SJSA1 (cell line): Measurements from ENCODE around the gene MPPED1. TPM values are rescaled to one million over a fixed set of nuclear protein-coding genes. Genes with fewer than 3 reads are reported as not detected.

Source experiments
- DNase-seq, 2 experiments: peaks; one replicate each; pipeline ENCODE4 v3.0.0-alpha.2; 2015 to 2020; ENCODE audit warnings: low spot score in 2 of 2, low read depth in 1 of 2
- H3K27ac ChIP-seq: fragments of 250-450 bp; sonication (Bioruptor Pico); 2 replicates; pipeline ENCODE4 v1.5.1; 2020; ENCODE audit warnings: mild to moderate bottlenecking, moderate library complexity
- H3K27me3 ChIP-seq: fragments of 250-450 bp; sonication (Bioruptor Pico); replicated peaks from 2 replicates; pipeline ENCODE4 v1.5.1; 2020; ENCODE audit warnings: mild to moderate bottlenecking, moderate library complexity
- H3K36me3 ChIP-seq: fragments of 250-450 bp; sonication (Bioruptor Pico); 2 replicates; pipeline ENCODE4 v1.5.1; 2020; ENCODE audit warnings: mild to moderate bottlenecking
- H3K4me1 ChIP-seq: fragments of 250-450 bp; sonication (Bioruptor Pico); replicated peaks from 2 replicates; pipeline ENCODE4 v1.6.1; 2021; ENCODE audit warnings: mild to moderate bottlenecking
- H3K4me3 ChIP-seq: fragments of 250-450 bp; sonication (Bioruptor Pico); 2 replicates; pipeline ENCODE4 v1.5.1; 2020; ENCODE audit warnings: mild to moderate bottlenecking
- H3K9me3 ChIP-seq: fragments of 250-450 bp; sonication (Bioruptor Pico); replicated peaks from 2 replicates; pipeline ENCODE4 v1.5.1; 2020; ENCODE audit warnings: mild to moderate bottlenecking
- total RNA-seq: library from RNA; depleted of rRNA; stranded (reverse); fragments of >200 nt; shearing (Covaris generic); gene quantifications from 2 replicates; pipeline ENCODE4 v1.2.3, GENCODE V29; 2014

Gene MPPED1
- total RNA-seq, 1 experiment from 2014 or later: not detected

- Histone ChIP-seq H3K4me1 (no peaks in the 10 kb centered on the region), H3K36me3 (no peaks in the 10 kb centered on the region), H3K27ac (no peak overlapping the region), H3K4me3 (no peak overlapping the region), H3K27me3 (no peaks in the 10 kb centered on the region), H3K9me3 (no peaks in the 10 kb centered on the region)
- no peak for DNase-seq
Observed at GRCh38 chr22:43479301-43479950, 67.6 kb downstream of the MPPED1 start.

- DNase-seq: no peak
- Histone ChIP-seq H3K36me3 (no peaks in the 10 kb centered on the region), H3K27me3 (peaks cover 1% of the 10 kb centered on the region; the same call in 1 of the 2 replicates), H3K4me3 (no peak overlapping the region), H3K9me3 (no peaks in the 10 kb centered on the region), H3K27ac (no peak overlapping the region), H3K4me1 (no peaks in the 10 kb centered on the region)
Observed at GRCh38 chr22:43479962-43480361, 68.1 kb downstream of the MPPED1 start.

GRCh38 chr22:43481568-43482317 is 69.9 kb downstream of the MPPED1 start:
- H3K36me3 ChIP-seq: no peaks in the 10 kb centered on the region
- DNase-seq: no peak
- H3K4me3 ChIP-seq: no peak overlapping the region
- no peak overlapping the region for H3K27ac ChIP-seq
- peaks cover 5% of the 10 kb centered on the region; the same call in 1 of the 2 replicates for H3K27me3 ChIP-seq
- H3K4me1 ChIP-seq: no peaks in the 10 kb centered on the region
- H3K9me3 ChIP-seq: no peaks in the 10 kb centered on the region

GRCh38 chr22:43482318-43482625 is 70.5 kb downstream of the MPPED1 start:
- H3K36me3 ChIP-seq: no peaks in the 10 kb centered on the region
- H3K4me3 ChIP-seq: no peak overlapping the region
- peaks cover 5% of the 10 kb centered on the region; the same call in 1 of the 2 replicates for H3K27me3 ChIP-seq
- no peaks in the 10 kb centered on the region for H3K4me1 ChIP-seq
- no peaks in the 10 kb centered on the region for H3K9me3 ChIP-seq
- H3K27ac ChIP-seq: no peak overlapping the region
- DNase-seq: no peak

- H3K9me3 ChIP-seq: no peaks in the 10 kb centered on the region
- no peak overlapping the region for H3K27ac ChIP-seq
- no peak for DNase-seq
- no peaks in the 10 kb centered on the region for H3K36me3 ChIP-seq
- no peak overlapping the region for H3K4me3 ChIP-seq
- H3K27me3 ChIP-seq: peaks cover 5% of the 10 kb centered on the region; the same call in 1 of the 2 replicates
- H3K4me1 ChIP-seq: no peaks in the 10 kb centered on the region
Observed at GRCh38 chr22:43483266-43483665, 71.5 kb downstream of the MPPED1 start.

- Histone ChIP-seq H3K36me3 (no peaks in the 10 kb centered on the region), H3K27ac (no peak overlapping the region), H3K4me3 (no peak overlapping the region), H3K4me1 (no peaks in the 10 kb centered on the region), H3K27me3 (peaks cover 5% of the 10 kb centered on the region; the same call in 1 of the 2 replicates), H3K9me3 (no peaks in the 10 kb centered on the region)
- no peak for DNase-seq
Observed at GRCh38 chr22:43483669-43484068, 71.9 kb downstream of the MPPED1 start.

GRCh38 chr22:43484227-43484626 is 72.4 kb downstream of the MPPED1 start:
- Histone ChIP-seq H3K27me3 (peaks cover 5% of the 10 kb centered on the region; the same call in 1 of the 2 replicates), H3K4me1 (no peaks in the 10 kb centered on the region), H3K4me3 (no peak overlapping the region), H3K36me3 (no peaks in the 10 kb centered on the region), H3K9me3 (no peaks in the 10 kb centered on the region), H3K27ac (no peak overlapping the region)
- no peak for DNase-seq

- DNase-seq: no peak
- Histone ChIP-seq H3K36me3 (no peaks in the 10 kb centered on the region), H3K4me3 (no peak overlapping the region), H3K4me1 (no peaks in the 10 kb centered on the region), H3K27me3 (peaks cover 5% of the 10 kb centered on the region; the same call in 1 of the 2 replicates), H3K27ac (no peak overlapping the region), H3K9me3 (no peaks in the 10 kb centered on the region)
Observed at GRCh38 chr22:43485502-43486089, 73.8 kb downstream of the MPPED1 start.

GRCh38 chr22:43487311-43488030 is 75.7 kb downstream of the MPPED1 start:
- no peak overlapping the region for H3K4me3 ChIP-seq
- DNase-seq: no peak
- no peaks in the 10 kb centered on the region for H3K9me3 ChIP-seq
- no peak overlapping the region for H3K27ac ChIP-seq
- no peaks in the 10 kb centered on the region for H3K36me3 ChIP-seq
- peaks cover 5% of the 10 kb centered on the region; the same call in 1 of the 2 replicates for H3K27me3 ChIP-seq
- H3K4me1 ChIP-seq: no peaks in the 10 kb centered on the region

GRCh38 chr22:43488031-43488866 is 76.4 kb downstream of the MPPED1 start:
- H3K9me3 ChIP-seq: no peaks in the 10 kb centered on the region
- peaks cover 5% of the 10 kb centered on the region; the same call in 1 of the 2 replicates for H3K27me3 ChIP-seq
- no peak for DNase-seq

GRCh38 chr22:43488937-43489336 is 77.1 kb downstream of the MPPED1 start:
- peaks cover 5% of the 10 kb centered on the region; the same call in 1 of the 2 replicates for H3K27me3 ChIP-seq
- no peaks in the 10 kb centered on the region for H3K36me3 ChIP-seq
- no peaks in the 10 kb centered on the region for H3K4me1 ChIP-seq
- H3K4me3 ChIP-seq: no peak overlapping the region
- no peak overlapping the region for H3K27ac ChIP-seq
- no peak for DNase-seq
- H3K9me3 ChIP-seq: no peaks in the 10 kb centered on the region

More at GRCh38 chr22:43488031-43488866, 76.4 kb downstream of the MPPED1 start:
- no peaks in the 10 kb centered on the region for H3K36me3 ChIP-seq
- no peak overlapping the region for H3K27ac ChIP-seq
- no peak overlapping the region for H3K4me3 ChIP-seq
- no peaks in the 10 kb centered on the region for H3K4me1 ChIP-seq

GRCh38 chr22:43490311-43490710 is 78.5 kb downstream of the MPPED1 start:
- H3K36me3 ChIP-seq: no peaks in the 10 kb centered on the region
- H3K27ac ChIP-seq: no peak overlapping the region
- H3K4me3 ChIP-seq: no peak overlapping the region
- no peak for DNase-seq
- 0 out of 2 replicates have a peak, but pooled peaks cover under 1% of the 10 kb centered on the region for H3K27me3 ChIP-seq
- H3K9me3 ChIP-seq: no peaks in the 10 kb centered on the region
- no peaks in the 10 kb centered on the region for H3K4me1 ChIP-seq

- H3K27me3 ChIP-seq: no peaks in the 10 kb centered on the region
- no peaks in the 10 kb centered on the region for H3K9me3 ChIP-seq
- DNase-seq: no peak
Observed at GRCh38 chr22:43491177-43491576, 79.4 kb downstream of the MPPED1 start.

More at GRCh38 chr22:43491177-43491576, 79.4 kb downstream of the MPPED1 start:
- H3K4me3 ChIP-seq: no peak overlapping the region
- H3K4me1 ChIP-seq: no peaks in the 10 kb centered on the region
- no peak overlapping the region for H3K27ac ChIP-seq
- no peaks in the 10 kb centered on the region for H3K36me3 ChIP-seq
